Nephron (organoid): Measurements from ENCODE around the gene AP4B1.

Experiments used
- H3K27ac Mint-ChIP-seq, 3 experiments: 2 replicates each; pipeline ENCODE4 v1.8.0; 2020; ENCODE audit warnings: mixed read lengths in 3 of 3, mild to moderate bottlenecking in 2 of 3, moderate library complexity in 1 of 3
- H3K27me3 Mint-ChIP-seq: 2 replicates; pipeline ENCODE4 v1.8.0; 2021; ENCODE audit warnings: low read depth, mild to moderate bottlenecking, moderate library complexity, mixed read lengths
- H3K36me3 Mint-ChIP-seq: 2 replicates; pipeline ENCODE4 v1.8.0; 2020; ENCODE audit warnings: low read depth, mixed read lengths
- H3K4me1 Mint-ChIP-seq: 2 replicates; pipeline ENCODE4 v1.8.0; 2020; ENCODE audit warnings: mixed read lengths
- H3K4me3 Mint-ChIP-seq, 3 experiments: 2 replicates each; pipeline ENCODE4 v1.8.0; 2020; ENCODE audit warnings: mild to moderate bottlenecking in 3 of 3, mixed read lengths in 3 of 3, moderate library complexity in 2 of 3
- H3K9me3 Mint-ChIP-seq: 2 replicates; pipeline ENCODE4 v1.8.0; 2020; ENCODE audit warnings: mixed read lengths
- CTCF ChIP-seq, 3 experiments: fragments of 200-600 bp; sonication (generic); IDR thresholded peaks; one replicate each; pipeline ENCODE4 v1.5.0; 2021; ENCODE audit warnings: antibody characterized with exemption in 3 of 3; ENCODE audit not compliant: unreplicated experiment in 3 of 3

AP4B1 gene

GRCh38 chr1:113941245-113941559 lies 36.6 kb upstream of the AP4B1 start:
- no peak for TF ChIP-seq CTCF (IDR thresholded peaks at IDR 0.05; ENCODE audit: unreplicated experiment in 3 of 3)
- Mint-ChIP-seq H3K27me3 (no peaks in the 10 kb centered on the region), H3K36me3 (peaks cover 46% of the 10 kb centered on the region), H3K9me3 (peaks cover 4% of the 10 kb centered on the region), H3K27ac (no peak overlapping the region), H3K4me3 (no peak overlapping the region), H3K4me1 (peaks cover 24% of the 10 kb centered on the region)

GRCh38 chr1:113940365-113941244 lies 36.0 kb upstream of the AP4B1 start:
- no peak overlapping the region for H3K4me3 Mint-ChIP-seq
- no peak for TF ChIP-seq CTCF (IDR thresholded peaks at IDR 0.05; ENCODE audit: unreplicated experiment in 3 of 3)
- H3K27ac Mint-ChIP-seq: no peak overlapping the region
- peaks cover 21% of the 10 kb centered on the region for H3K4me1 Mint-ChIP-seq
- no peaks in the 10 kb centered on the region for H3K27me3 Mint-ChIP-seq
- H3K36me3 Mint-ChIP-seq: peaks cover 40% of the 10 kb centered on the region
- H3K9me3 Mint-ChIP-seq: peaks cover 4% of the 10 kb centered on the region

GRCh38 chr1:113938192-113938591 lies 33.6 kb upstream of the AP4B1 start:
- Mint-ChIP-seq H3K4me3 (no peak overlapping the region), H3K4me1 (peaks cover 22% of the 10 kb centered on the region), H3K9me3 (no peaks in the 10 kb centered on the region), H3K27me3 (no peaks in the 10 kb centered on the region), H3K27ac (no peak overlapping the region), H3K36me3 (peaks cover 21% of the 10 kb centered on the region)
- no peak for TF ChIP-seq CTCF (IDR thresholded peaks at IDR 0.05; ENCODE audit: unreplicated experiment in 3 of 3)

GRCh38 chr1:113937146-113937545 lies 32.5 kb upstream of the AP4B1 start:
- Mint-ChIP-seq H3K4me3 (no peak overlapping the region), H3K9me3 (no peaks in the 10 kb centered on the region), H3K27ac (no peak overlapping the region)

GRCh38 chr1:113935970-113936369 lies 31.4 kb upstream of the AP4B1 start:
- TF ChIP-seq CTCF (IDR thresholded peaks at IDR 0.05; ENCODE audit: unreplicated experiment in 3 of 3): no peak
- no peaks in the 10 kb centered on the region for H3K9me3 Mint-ChIP-seq

More at GRCh38 chr1:113937146-113937545, 32.5 kb upstream of the AP4B1 start:
- Mint-ChIP-seq H3K36me3 (peaks cover 14% of the 10 kb centered on the region), H3K4me1 (peaks cover 31% of the 10 kb centered on the region), H3K27me3 (no peaks in the 10 kb centered on the region)
- no peak for TF ChIP-seq CTCF (IDR thresholded peaks at IDR 0.05; ENCODE audit: unreplicated experiment in 3 of 3)

GRCh38 chr1:113935176-113935575 lies 30.6 kb upstream of the AP4B1 start:
- no peak for TF ChIP-seq CTCF (IDR thresholded peaks at IDR 0.05; ENCODE audit: unreplicated experiment in 3 of 3)
- no peak overlapping the region for H3K27ac Mint-ChIP-seq
- H3K36me3 Mint-ChIP-seq: peaks cover under 1% of the 10 kb centered on the region
- H3K9me3 Mint-ChIP-seq: no peaks in the 10 kb centered on the region
- no peak overlapping the region for H3K4me3 Mint-ChIP-seq
- no peaks in the 10 kb centered on the region for H3K27me3 Mint-ChIP-seq
- peaks cover 46% of the 10 kb centered on the region for H3K4me1 Mint-ChIP-seq

More at GRCh38 chr1:113935970-113936369, 31.4 kb upstream of the AP4B1 start:
- Mint-ChIP-seq H3K36me3 (peaks cover 8% of the 10 kb centered on the region), H3K4me1 (peaks cover 42% of the 10 kb centered on the region), H3K27me3 (no peaks in the 10 kb centered on the region), H3K4me3 (no peak overlapping the region), H3K27ac (no peak overlapping the region)
